Upper lobe of left lung (tissue), 6 donors: ENCODE data around the gene KIF2A. TPM values are rescaled to one million over a fixed set of nuclear protein-coding genes. Genes with fewer than 3 reads are reported as not detected.

Experiments used
- ATAC-seq, 2 donors: fragments of 200-7000 bp; cut with Tn5 transposase; one replicate each; pipeline ENCODE4 v1.9.1; 2022; ENCODE audit warnings: mild to moderate bottlenecking in 2 of 2, moderate library complexity in 2 of 2; ENCODE audit not compliant: low FRiP score in 2 of 2
- DNase-seq, 2 donors: peaks; one replicate each; pipeline ENCODE4 v3.0.0-alpha.2; 2019 to 2020
- H3K27ac ChIP-seq, 4 donors: fragments of 200-600 bp; sonication (generic); one replicate each; pipeline ENCODE4 v1.5.1; 2016 to 2019
- H3K27me3 ChIP-seq, 4 donors: fragments of 200-600 bp; sonication (generic); one replicate each; pipeline ENCODE4 v1.5.1; 2017 to 2019
- H3K36me3 ChIP-seq, 4 donors: fragments of 200-600 bp; sonication (generic); one replicate each; pipeline ENCODE4 v1.5.1; 2016 to 2019
- H3K4me1 ChIP-seq, 4 donors: fragments of 200-600 bp; sonication (generic); one replicate each; pipeline ENCODE4 v1.5.1; 2018 to 2019
- H3K4me3 ChIP-seq, 4 donors: fragments of 200-600 bp; sonication (generic); one replicate each; pipeline ENCODE4 v1.5.1; 2017 to 2019; ENCODE audit warnings: mild to moderate bottlenecking in 2 of 4, moderate library complexity in 1 of 4
- H3K9me3 ChIP-seq, 4 donors: fragments of 200-600 bp; sonication (generic); one replicate each; pipeline ENCODE4 v1.5.1; 2018 to 2019
- CTCF ChIP-seq, 6 experiments: fragments of 450-650 bp in 4 of 6; fragments of 200-600 bp in 2 of 6; sonication (generic) in 2 of 6; IDR thresholded peaks; one replicate each; pipeline ENCODE4 v1.5.1; 2016 to 2019; ENCODE audit warnings: antibody characterized with exemption in 6 of 6
- EP300 ChIP-seq, 4 donors: sonication (generic); formaldehyde crosslinking; IDR thresholded peaks; one replicate each; pipeline ENCODE4 v1.5.1; 2017; ENCODE audit warnings: antibody characterized with exemption in 4 of 4, control low read depth in 2 of 4
- POLR2A ChIP-seq, 4 donors: fragments of 450-650 bp; IDR thresholded peaks; one replicate each; pipeline ENCODE4 v1.5.1; 2016 to 2017; ENCODE audit warnings: antibody characterized with exemption in 4 of 4, mild to moderate bottlenecking in 2 of 4
- POLR2AphosphoS5 ChIP-seq, 2 donors: sonication (generic); formaldehyde crosslinking; IDR thresholded peaks; one replicate each; pipeline ENCODE4 v1.5.1; 2017; ENCODE audit warnings: antibody characterized with exemption in 2 of 2
- WGBS, 2 donors: methylation state at CpG; one replicate each; pipeline ENCODE4 v1.1.5; 2017 to 2018; 5-methylcytosine and 5-hydroxymethylcytosine counted together
- total RNA-seq, 6 donors: library from RNA; depleted of rRNA in 4 of 6; stranded (reverse); fragments of >200 nt in 4 of 6; gene quantifications; one replicate each; pipeline versions ENCODE4 v1.1.0 to v1.2.1, GENCODE V29; 2016 to 2021
- donor health status: DM: no; HTN: no; CAD: no; lungs with moderate emphysema.
- donor health status: DM: no; HTN: yes; CAD: no; lungs with severe emphysema.

The KIF2A gene
- total RNA-seq, 6 donors from 2014 or later = 16.8 to 61.2 (median 23.7) TPM

GRCh38 chr5:62333250-62333794, 27.3 kb downstream of the KIF2A start:
- Histone ChIP-seq H3K4me3 (no peak overlapping the region), H3K27me3 (no peaks in the 10 kb centered on the region), H3K9me3 (no peaks in the 10 kb centered on the region), H3K36me3 (peaks cover 0 to 6% (median 0%) of the 10 kb centered on the region in 4 donors), H3K4me1 (peaks cover 0 to 7% (median 2%) of the 10 kb centered on the region in 4 donors), H3K27ac (no peak overlapping the region)
- peak in 1 of 2 donors; percentile 19 for ATAC-seq
- TF ChIP-seq POLR2A (IDR thresholded peaks at IDR 0.05) (no peak), POLR2AphosphoS5 (IDR thresholded peaks at IDR 0.05) (no peak), CTCF (IDR thresholded peaks at IDR 0.05) (no peak), EP300 (IDR thresholded peaks at IDR 0.05) (no peak)
- 60 to 81% methylated on average over 7 to 8 of the region's 8 CpGs for WGBS, 2 donors
- no peak for DNase-seq

- WGBS, 2 donors = 96 to 100% methylated on average over 1 to 2 of the region's 2 CpGs
- ATAC-seq = peak in 1 of 2 donors; percentile 22
- Histone ChIP-seq H3K27ac (no peak overlapping the region), H3K36me3 (peaks cover 0 to 6% (median 0%) of the 10 kb centered on the region in 4 donors), H3K27me3 (no peaks in the 10 kb centered on the region), H3K4me1 (peaks cover 0 to 7% (median 2%) of the 10 kb centered on the region in 4 donors), H3K4me3 (no peak overlapping the region), H3K9me3 (no peaks in the 10 kb centered on the region)
- DNase-seq = no peak
- TF ChIP-seq CTCF (IDR thresholded peaks at IDR 0.05) (no peak), POLR2AphosphoS5 (IDR thresholded peaks at IDR 0.05) (no peak), EP300 (IDR thresholded peaks at IDR 0.05) (no peak), POLR2A (IDR thresholded peaks at IDR 0.05) (no peak)
Measured at GRCh38 chr5:62334082-62334481, 28.1 kb downstream of the KIF2A start.

GRCh38 chr5:62340392-62340791, 34.4 kb downstream of the KIF2A start:
- no peaks in the 10 kb centered on the region for H3K4me1 ChIP-seq
- WGBS, 2 donors = 30 to 33% methylated on average over 1 of the region's 1 CpG
- TF ChIP-seq EP300 (IDR thresholded peaks at IDR 0.05) = no peak
- peak in 3 of 6 experiments; percentile 6 to 24 (median 20) for TF ChIP-seq CTCF (IDR thresholded peaks at IDR 0.05)
- no peaks in the 10 kb centered on the region for H3K36me3 ChIP-seq
- DNase-seq = no peak
- no peak overlapping the region for H3K4me3 ChIP-seq
- H3K27ac ChIP-seq = no peak overlapping the region
- ATAC-seq = no peak
- no peaks in the 10 kb centered on the region for H3K9me3 ChIP-seq
- no peaks in the 10 kb centered on the region for H3K27me3 ChIP-seq

- H3K4me1 ChIP-seq = no peaks in the 10 kb centered on the region
- no peaks in the 10 kb centered on the region for H3K36me3 ChIP-seq
- 96 to 99% methylated on average over 2 of the region's 2 CpGs for WGBS, 2 donors
- H3K27ac ChIP-seq = no peak overlapping the region
- no peaks in the 10 kb centered on the region for H3K9me3 ChIP-seq
- H3K4me3 ChIP-seq = no peak overlapping the region
- ATAC-seq (no peak), DNase-seq (no peak)
- no peak for TF ChIP-seq EP300 (IDR thresholded peaks at IDR 0.05)
- no peak for TF ChIP-seq CTCF (IDR thresholded peaks at IDR 0.05)
- no peak for TF ChIP-seq POLR2A (IDR thresholded peaks at IDR 0.05)
- no peak for TF ChIP-seq POLR2AphosphoS5 (IDR thresholded peaks at IDR 0.05)
- H3K27me3 ChIP-seq = no peaks in the 10 kb centered on the region
Measured at GRCh38 chr5:62340979-62341378, 35.0 kb downstream of the KIF2A start.

- 80 to 91% methylated on average over 4 of the region's 4 CpGs for WGBS, 2 donors
Measured at GRCh38 chr5:62341783-62342475, 35.9 kb downstream of the KIF2A start.

More at GRCh38 chr5:62341783-62342475, 35.9 kb downstream of the KIF2A start:
- Histone ChIP-seq H3K4me3 (no peak overlapping the region), H3K27me3 (no peaks in the 10 kb centered on the region), H3K36me3 (no peaks in the 10 kb centered on the region), H3K4me1 (no peaks in the 10 kb centered on the region), H3K9me3 (no peaks in the 10 kb centered on the region), H3K27ac (no peak overlapping the region)
- DNase-seq (no peak), ATAC-seq (no peak)
- TF ChIP-seq POLR2AphosphoS5 (IDR thresholded peaks at IDR 0.05) = no peak
- no peak for TF ChIP-seq CTCF (IDR thresholded peaks at IDR 0.05)
- TF ChIP-seq EP300 (IDR thresholded peaks at IDR 0.05) = no peak
- TF ChIP-seq POLR2A (IDR thresholded peaks at IDR 0.05) = no peak
